ENCODE data around the gene TBC1D1. TPM values are rescaled to one million over a fixed set of nuclear protein-coding genes. Genes with fewer than 3 reads are reported as not detected.

TBC1D1 gene
- total RNA-seq, 1 experiment from 2014 or later, result 56.0 TPM

DNA sequence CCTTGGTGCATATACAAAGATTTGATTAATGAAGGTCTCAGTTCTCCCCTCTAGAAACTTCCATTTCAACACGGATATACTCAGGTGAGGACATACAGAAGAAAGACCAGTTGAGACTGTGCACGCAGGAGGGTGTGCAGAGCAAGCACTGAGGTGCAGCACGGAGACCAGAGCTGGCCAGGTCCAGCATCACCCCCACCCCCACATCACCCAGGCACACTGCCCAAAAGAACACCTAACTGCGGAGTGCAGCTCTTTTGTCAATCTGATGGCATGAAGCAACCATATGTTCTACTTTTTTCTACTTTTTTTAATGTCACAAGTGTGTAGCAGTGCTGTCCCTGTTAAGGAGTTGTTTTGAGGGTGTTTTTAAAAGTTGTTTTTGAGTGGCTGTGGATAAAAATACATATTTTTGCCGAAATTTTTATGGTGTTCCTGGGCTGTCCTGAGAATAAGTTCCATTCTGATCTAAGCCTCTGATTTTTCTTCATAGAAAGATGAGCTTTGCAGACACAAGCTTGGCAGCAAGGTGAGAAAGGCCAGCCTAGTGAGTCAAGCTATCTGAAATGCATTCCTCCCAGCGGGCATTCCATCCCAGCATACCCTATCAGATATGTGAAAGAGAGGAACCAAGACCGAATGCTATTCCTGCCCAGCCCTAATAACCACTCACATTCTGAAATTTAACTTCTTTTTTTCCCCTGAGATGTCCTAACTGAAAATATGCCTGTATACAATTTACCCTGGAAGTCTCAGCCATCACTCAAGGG, 243.0 kb downstream of the TBC1D1 start:
- no peak overlapping the region for H3K27ac ChIP-seq (ENCODE audit: low read length)
- intact Hi-C loops (cut with micrococcal nuclease; ENCODE audit: unreplicated experiment), result no loop called here
- H3K27me3 ChIP-seq (ENCODE audit: control insufficient read depth, insufficient read depth, low read length), result no peaks in the 10 kb centered on the region
- H3K9me3 ChIP-seq (ENCODE audit: control insufficient read depth, insufficient read depth, low read depth, low read length), result no peaks in the 10 kb centered on the region
- TF ChIP-seq POLR2AphosphoS5 (IDR thresholded peaks at IDR 0.05; ENCODE audit: low read depth, low read length), result no peak
- TF ChIP-seq, protein P1, sequence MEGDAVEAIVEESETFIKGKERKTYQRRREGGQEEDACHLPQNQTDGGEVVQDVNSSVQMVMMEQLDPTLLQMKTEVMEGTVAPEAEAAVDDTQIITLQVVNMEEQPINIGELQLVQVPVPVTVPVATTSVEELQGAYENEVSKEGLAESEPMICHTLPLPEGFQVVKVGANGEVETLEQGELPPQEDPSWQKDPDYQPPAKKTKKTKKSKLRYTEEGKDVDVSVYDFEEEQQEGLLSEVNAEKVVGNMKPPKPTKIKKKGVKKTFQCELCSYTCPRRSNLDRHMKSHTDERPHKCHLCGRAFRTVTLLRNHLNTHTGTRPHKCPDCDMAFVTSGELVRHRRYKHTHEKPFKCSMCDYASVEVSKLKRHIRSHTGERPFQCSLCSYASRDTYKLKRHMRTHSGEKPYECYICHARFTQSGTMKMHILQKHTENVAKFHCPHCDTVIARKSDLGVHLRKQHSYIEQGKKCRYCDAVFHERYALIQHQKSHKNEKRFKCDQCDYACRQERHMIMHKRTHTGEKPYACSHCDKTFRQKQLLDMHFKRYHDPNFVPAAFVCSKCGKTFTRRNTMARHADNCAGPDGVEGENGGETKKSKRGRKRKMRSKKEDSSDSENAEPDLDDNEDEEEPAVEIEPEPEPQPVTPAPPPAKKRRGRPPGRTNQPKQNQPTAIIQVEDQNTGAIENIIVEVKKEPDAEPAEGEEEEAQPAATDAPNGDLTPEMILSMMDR (IDR thresholded peaks at IDR 0.05), result no peak
- no peak for TF ChIP-seq TCF7L2 (IDR thresholded peaks at IDR 0.05; ENCODE audit: low read depth, low read length)
- no peak for TF ChIP-seq SIN3A (IDR thresholded peaks at IDR 0.05; ENCODE audit: borderline replicate concordance, insufficient read depth, low read depth, low read length)
- TF ChIP-seq, protein P2, sequence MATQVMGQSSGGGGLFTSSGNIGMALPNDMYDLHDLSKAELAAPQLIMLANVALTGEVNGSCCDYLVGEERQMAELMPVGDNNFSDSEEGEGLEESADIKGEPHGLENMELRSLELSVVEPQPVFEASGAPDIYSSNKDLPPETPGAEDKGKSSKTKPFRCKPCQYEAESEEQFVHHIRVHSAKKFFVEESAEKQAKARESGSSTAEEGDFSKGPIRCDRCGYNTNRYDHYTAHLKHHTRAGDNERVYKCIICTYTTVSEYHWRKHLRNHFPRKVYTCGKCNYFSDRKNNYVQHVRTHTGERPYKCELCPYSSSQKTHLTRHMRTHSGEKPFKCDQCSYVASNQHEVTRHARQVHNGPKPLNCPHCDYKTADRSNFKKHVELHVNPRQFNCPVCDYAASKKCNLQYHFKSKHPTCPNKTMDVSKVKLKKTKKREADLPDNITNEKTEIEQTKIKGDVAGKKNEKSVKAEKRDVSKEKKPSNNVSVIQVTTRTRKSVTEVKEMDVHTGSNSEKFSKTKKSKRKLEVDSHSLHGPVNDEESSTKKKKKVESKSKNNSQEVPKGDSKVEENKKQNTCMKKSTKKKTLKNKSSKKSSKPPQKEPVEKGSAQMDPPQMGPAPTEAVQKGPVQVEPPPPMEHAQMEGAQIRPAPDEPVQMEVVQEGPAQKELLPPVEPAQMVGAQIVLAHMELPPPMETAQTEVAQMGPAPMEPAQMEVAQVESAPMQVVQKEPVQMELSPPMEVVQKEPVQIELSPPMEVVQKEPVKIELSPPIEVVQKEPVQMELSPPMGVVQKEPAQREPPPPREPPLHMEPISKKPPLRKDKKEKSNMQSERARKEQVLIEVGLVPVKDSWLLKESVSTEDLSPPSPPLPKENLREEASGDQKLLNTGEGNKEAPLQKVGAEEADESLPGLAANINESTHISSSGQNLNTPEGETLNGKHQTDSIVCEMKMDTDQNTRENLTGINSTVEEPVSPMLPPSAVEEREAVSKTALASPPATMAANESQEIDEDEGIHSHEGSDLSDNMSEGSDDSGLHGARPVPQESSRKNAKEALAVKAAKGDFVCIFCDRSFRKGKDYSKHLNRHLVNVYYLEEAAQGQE (IDR thresholded peaks at IDR 0.05; ENCODE audit: insufficient read depth in 1 of 2, low read depth in 2 of 2, low read length in 1 of 2), result no peak
- H3K4me1 ChIP-seq (ENCODE audit: control insufficient read depth, insufficient read depth, low read length), result no peaks in the 10 kb centered on the region
- DNase-seq (ENCODE audit: low read depth, low spot score) (no peak), ATAC-seq (no peak)
- POLR2A ChIA-PET, result no interaction called here
- CTCF ChIA-PET, result no interaction called here
- in situ Hi-C loops (cut with HindIII; ENCODE audit: low pct_unique_long_range_greater_than_20kb, low sequenced_read_pairs), result no loop called here
- no peak overlapping the region for H3K4me3 ChIP-seq (ENCODE audit: low read depth in 2 of 2, low read length in 2 of 2)
- H3K36me3 ChIP-seq (ENCODE audit: control insufficient read depth, insufficient read depth, low read length), result no peaks in the 10 kb centered on the region
- BruUV-seq (replicated peaks), result no TSS peak

DNA sequence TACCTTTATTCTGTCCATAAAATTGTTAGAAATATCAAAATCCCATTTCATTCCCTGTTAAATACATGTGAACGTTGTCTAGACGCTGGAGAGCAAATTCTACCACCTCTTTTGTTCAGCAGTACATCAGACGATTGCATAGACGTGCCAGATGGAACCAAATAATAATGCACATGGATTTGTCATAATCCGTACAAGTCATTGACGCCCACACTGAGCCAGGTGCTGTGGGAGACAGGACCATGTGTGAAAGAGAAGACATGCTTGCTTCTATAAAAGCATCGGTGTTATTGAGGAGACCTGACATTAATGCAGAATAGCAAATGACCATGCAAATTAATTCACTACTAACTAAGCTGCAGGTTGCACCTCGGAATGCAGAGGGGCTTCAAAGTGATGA, 244.3 kb downstream of the TBC1D1 start:
- BruUV-seq (replicated peaks), result no TSS peak
- ATAC-seq, result no peak
- TF ChIP-seq TCF7L2 (IDR thresholded peaks at IDR 0.05; ENCODE audit: low read depth, low read length), result no peak
- TF ChIP-seq, protein P1 (IDR thresholded peaks at IDR 0.05), result no peak
- TF ChIP-seq, protein P2 (IDR thresholded peaks at IDR 0.05; ENCODE audit: insufficient read depth in 1 of 2, low read depth in 2 of 2, low read length in 1 of 2), result no peak
- CTCF ChIA-PET, result no interaction called here
- Histone ChIP-seq H3K36me3 (ENCODE audit: control insufficient read depth, insufficient read depth, low read length) (no peaks in the 10 kb centered on the region), H3K4me3 (ENCODE audit: low read depth in 2 of 2, low read length in 2 of 2) (no peak overlapping the region), H3K9me3 (ENCODE audit: control insufficient read depth, insufficient read depth, low read depth, low read length) (no peaks in the 10 kb centered on the region), H3K27ac (ENCODE audit: low read length) (no peak overlapping the region), H3K4me1 (ENCODE audit: control insufficient read depth, insufficient read depth, low read length) (no peaks in the 10 kb centered on the region), H3K27me3 (ENCODE audit: control insufficient read depth, insufficient read depth, low read length) (no peaks in the 10 kb centered on the region)
- intact Hi-C loops (cut with micrococcal nuclease; ENCODE audit: unreplicated experiment) (no loop called here), in situ Hi-C loops (cut with HindIII; ENCODE audit: low pct_unique_long_range_greater_than_20kb, low sequenced_read_pairs) (no loop called here)
- no peak for DNase-seq (ENCODE audit: low read depth, low spot score)
- POLR2A ChIA-PET, result no interaction called here
